ENCODE measurements around the gene NACC2.

Gene NACC2

DNA sequence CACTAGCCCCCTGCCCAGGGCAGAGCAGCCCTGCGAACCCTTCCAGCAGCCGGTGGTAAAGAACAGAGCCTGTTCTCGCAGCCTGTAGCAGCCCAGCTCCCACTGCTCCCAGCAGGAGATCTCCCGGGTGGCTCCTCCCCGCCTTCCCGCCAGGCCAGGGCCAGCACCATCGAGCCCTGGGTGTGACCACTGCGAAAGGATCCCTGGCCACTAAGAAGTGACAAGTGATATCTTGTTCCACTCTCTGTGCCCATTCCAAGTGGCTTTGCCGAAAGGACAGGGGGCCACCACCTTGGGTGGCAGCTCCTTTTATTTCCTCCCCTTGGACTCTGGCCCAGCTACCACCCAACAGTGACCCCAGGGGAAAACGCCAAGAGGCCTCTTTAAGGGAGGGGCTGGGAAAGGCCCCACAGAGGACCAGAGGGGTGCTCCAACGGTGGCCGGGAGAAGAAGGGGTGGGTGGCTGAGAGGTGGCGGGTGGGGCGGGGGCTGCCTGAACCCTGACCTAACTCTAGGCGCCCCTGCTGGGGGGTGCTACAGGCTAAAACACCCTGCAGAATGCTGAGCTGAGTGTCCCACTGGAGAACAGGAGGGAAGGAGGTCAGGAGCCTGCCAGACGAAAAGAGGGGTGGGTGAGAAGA, 1.6 kb downstream of the NACC2 start:
- no peaks in the 10 kb centered on the region for H3K36me3 ChIP-seq (ENCODE audit: control insufficient read depth, low read length)
- H4K20me1 ChIP-seq (ENCODE audit: control insufficient read depth, insufficient read depth, low read depth, low read length), result no peaks in the 10 kb centered on the region
- TF ChIP-seq, protein P1, sequence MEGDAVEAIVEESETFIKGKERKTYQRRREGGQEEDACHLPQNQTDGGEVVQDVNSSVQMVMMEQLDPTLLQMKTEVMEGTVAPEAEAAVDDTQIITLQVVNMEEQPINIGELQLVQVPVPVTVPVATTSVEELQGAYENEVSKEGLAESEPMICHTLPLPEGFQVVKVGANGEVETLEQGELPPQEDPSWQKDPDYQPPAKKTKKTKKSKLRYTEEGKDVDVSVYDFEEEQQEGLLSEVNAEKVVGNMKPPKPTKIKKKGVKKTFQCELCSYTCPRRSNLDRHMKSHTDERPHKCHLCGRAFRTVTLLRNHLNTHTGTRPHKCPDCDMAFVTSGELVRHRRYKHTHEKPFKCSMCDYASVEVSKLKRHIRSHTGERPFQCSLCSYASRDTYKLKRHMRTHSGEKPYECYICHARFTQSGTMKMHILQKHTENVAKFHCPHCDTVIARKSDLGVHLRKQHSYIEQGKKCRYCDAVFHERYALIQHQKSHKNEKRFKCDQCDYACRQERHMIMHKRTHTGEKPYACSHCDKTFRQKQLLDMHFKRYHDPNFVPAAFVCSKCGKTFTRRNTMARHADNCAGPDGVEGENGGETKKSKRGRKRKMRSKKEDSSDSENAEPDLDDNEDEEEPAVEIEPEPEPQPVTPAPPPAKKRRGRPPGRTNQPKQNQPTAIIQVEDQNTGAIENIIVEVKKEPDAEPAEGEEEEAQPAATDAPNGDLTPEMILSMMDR (IDR thresholded peaks at IDR 0.05; ENCODE audit: low read depth, low read length, poor library complexity, severe bottlenecking), result no peak
- TF ChIP-seq EZH2phosphoT487 (IDR thresholded peaks at IDR 0.05; ENCODE audit: borderline replicate concordance, low read length), result no peak
- H3K4me2 ChIP-seq (ENCODE audit: low read length), result no peak overlapping the region
- no peak overlapping the region for H3K4me3 ChIP-seq (ENCODE audit: low read length)
- peaks cover 10% of the 10 kb centered on the region for H3K4me1 ChIP-seq (ENCODE audit: control insufficient read depth, low read length)
- peaks cover 4% of the 10 kb centered on the region for H3K27me3 ChIP-seq (ENCODE audit: control insufficient read depth, low read length)
- no peak overlapping the region for H3K27ac ChIP-seq (ENCODE audit: low read depth, low read length)
- H3F3A ChIP-seq (ENCODE audit: control insufficient read depth, insufficient read depth), result peaks cover 4% of the 10 kb centered on the region
- no peaks in the 10 kb centered on the region for H3K9me2 ChIP-seq (replicated peaks; ENCODE audit: control insufficient read depth, low read length)
- no peaks in the 10 kb centered on the region for H3K79me2 ChIP-seq (ENCODE audit: control insufficient read depth, low read length)
- no peaks in the 10 kb centered on the region for H3K9me3 ChIP-seq (ENCODE audit: control insufficient read depth, insufficient read depth, low read length)

DNA sequence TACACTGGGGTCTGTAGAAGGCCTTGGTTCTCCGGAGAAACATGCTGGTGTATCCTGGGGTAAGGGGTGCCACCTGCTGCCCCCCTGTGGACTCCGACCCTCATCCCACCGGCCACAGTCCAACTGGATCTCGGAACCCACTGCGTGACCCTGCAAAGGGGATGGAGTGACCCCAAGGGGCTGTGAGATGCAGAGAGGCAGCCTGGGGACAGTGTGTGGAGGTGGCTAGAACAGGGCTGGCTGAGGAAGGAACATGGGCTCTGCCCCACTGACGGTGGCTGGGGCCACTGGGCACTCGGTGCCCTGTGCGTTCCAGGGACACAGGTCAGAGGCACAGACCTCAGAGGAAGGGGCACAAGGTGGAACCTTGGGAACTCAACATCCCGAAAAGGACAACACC, 2.3 kb downstream of the NACC2 start:
- H3K9me3 ChIP-seq (ENCODE audit: control insufficient read depth, insufficient read depth, low read length), result no peaks in the 10 kb centered on the region
- no peaks in the 10 kb centered on the region for H4K20me1 ChIP-seq (ENCODE audit: control insufficient read depth, insufficient read depth, low read depth, low read length)
- H3K4me2 ChIP-seq (ENCODE audit: low read length), result no peak overlapping the region
- H3K79me2 ChIP-seq (ENCODE audit: control insufficient read depth, low read length), result no peaks in the 10 kb centered on the region
- no peaks in the 10 kb centered on the region for H3K9me2 ChIP-seq (replicated peaks; ENCODE audit: control insufficient read depth, low read length)
- H3K27me3 ChIP-seq (ENCODE audit: control insufficient read depth, low read length), result peaks cover 5% of the 10 kb centered on the region; the same call in 1 of the 2 replicates
- H3F3A ChIP-seq (ENCODE audit: control insufficient read depth, insufficient read depth), result peaks cover 4% of the 10 kb centered on the region
- no peak overlapping the region for H3K27ac ChIP-seq (ENCODE audit: low read depth, low read length)
- H3K36me3 ChIP-seq (ENCODE audit: control insufficient read depth, low read length), result no peaks in the 10 kb centered on the region
- H3K4me3 ChIP-seq (ENCODE audit: low read length), result no peak overlapping the region
- H3K4me1 ChIP-seq (ENCODE audit: control insufficient read depth, low read length), result peaks cover 11% of the 10 kb centered on the region
- no peak for TF ChIP-seq EZH2phosphoT487 (IDR thresholded peaks at IDR 0.05; ENCODE audit: borderline replicate concordance, low read length)
- TF ChIP-seq, protein P1 (IDR thresholded peaks at IDR 0.05; ENCODE audit: low read depth, low read length, poor library complexity, severe bottlenecking), result no peak

DNA sequence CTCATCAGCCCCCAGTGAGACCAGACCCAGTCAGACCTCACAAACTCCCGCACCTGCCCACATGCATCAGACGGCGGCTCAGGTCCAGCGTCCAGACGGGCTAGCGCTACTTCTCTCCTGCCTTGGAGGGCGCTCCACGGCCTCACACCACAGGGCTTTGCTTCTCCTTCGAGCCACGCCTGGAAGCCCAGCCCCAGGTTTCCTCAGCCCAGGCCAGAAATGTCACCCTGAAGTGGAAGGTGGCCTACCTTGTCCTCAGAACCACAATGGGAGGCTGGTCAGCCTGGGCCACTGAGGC, 2.8 kb downstream of the NACC2 start:
- peaks cover 4% of the 10 kb centered on the region for H3F3A ChIP-seq (ENCODE audit: control insufficient read depth, insufficient read depth)
- H3K9me3 ChIP-seq (ENCODE audit: control insufficient read depth, insufficient read depth, low read length), result no peaks in the 10 kb centered on the region

More for the DNA sequence above, 2.8 kb downstream of the NACC2 start:
- TF ChIP-seq, protein P1 (IDR thresholded peaks at IDR 0.05; ENCODE audit: low read depth, low read length, poor library complexity, severe bottlenecking), result no peak
- TF ChIP-seq EZH2phosphoT487 (IDR thresholded peaks at IDR 0.05; ENCODE audit: borderline replicate concordance, low read length), result no peak
- Histone ChIP-seq H3K36me3 (ENCODE audit: control insufficient read depth, low read length) (no peaks in the 10 kb centered on the region), H3K4me2 (ENCODE audit: low read length) (no peak overlapping the region), H3K27ac (ENCODE audit: low read depth, low read length) (no peak overlapping the region), H3K9me2 (replicated peaks; ENCODE audit: control insufficient read depth, low read length) (no peaks in the 10 kb centered on the region), H3K4me1 (ENCODE audit: control insufficient read depth, low read length) (peaks cover 11% of the 10 kb centered on the region), H3K27me3 (ENCODE audit: control insufficient read depth, low read length) (peaks cover 5% of the 10 kb centered on the region; the same call in 1 of the 2 replicates), H3K4me3 (ENCODE audit: low read length) (no peak overlapping the region), H3K79me2 (ENCODE audit: control insufficient read depth, low read length) (no peaks in the 10 kb centered on the region), H4K20me1 (ENCODE audit: control insufficient read depth, insufficient read depth, low read depth, low read length) (no peaks in the 10 kb centered on the region)

All from DOHH2 (cell line).